SK-N-SH treated with all-trans-retinoic acid at 6 μM for 48 hours (cell line): ENCODE data around the gene DYNLRB1.

Experiments used
- CSDC2 ChIP-seq: fragments of 250-450 bp; sonication (Bioruptor Pico); IDR thresholded peaks from 2 replicates; pipeline ENCODE4 v1.5.0; 2020; ENCODE audit warnings: mild to moderate bottlenecking, moderate library complexity
- OSR1 ChIP-seq: fragments of 250-450 bp; sonication (Bioruptor Pico); IDR thresholded peaks from 2 replicates; pipeline ENCODE4 v1.8.0; 2022; ENCODE audit warnings: moderate library complexity, mild to moderate bottlenecking, inconsistent platforms
- TCF4 ChIP-seq: fragments of 250-450 bp; sonication (Bioruptor Pico); IDR thresholded peaks from 2 replicates; pipeline ENCODE4 v1.8.0; 2021; ENCODE audit warnings: mild to moderate bottlenecking, moderate library complexity, borderline replicate concordance
- TOX ChIP-seq: fragments of 250-450 bp; sonication (Bioruptor Pico); IDR thresholded peaks from 2 replicates; pipeline ENCODE4 v1.8.0; 2021; ENCODE audit warnings: mild to moderate bottlenecking, moderate library complexity, borderline replicate concordance
- ZNF70 ChIP-seq: fragments of 450-650 bp; formaldehyde crosslinking; IDR thresholded peaks from 2 replicates; pipeline ENCODE4 v1.5.0; 2020; ENCODE audit warnings: mild to moderate bottlenecking, moderate library complexity
- TF ChIP-seq, protein P1 (sequence below): fragments of 250-450 bp; sonication (Bioruptor Pico); IDR thresholded peaks from 2 replicates; pipeline ENCODE4 v1.5.1; 2021; ENCODE audit warnings: mild to moderate bottlenecking, moderate library complexity
- TF ChIP-seq, protein P2 (sequence below): fragments of 250-450 bp; sonication (Bioruptor Pico); IDR thresholded peaks from 2 replicates; pipeline ENCODE4 v1.5.1; 2020; ENCODE audit warnings: low read depth, mild to moderate bottlenecking, moderate library complexity
- TF ChIP-seq, protein P3 (sequence below): fragments of 250-450 bp; sonication (Bioruptor Pico); IDR thresholded peaks from 2 replicates; pipeline ENCODE4 v1.5.0; 2020; ENCODE audit warnings: mild to moderate bottlenecking, moderate library complexity
- TF ChIP-seq, protein P4 (sequence below): fragments of 250-450 bp; sonication (Bioruptor Pico); IDR thresholded peaks from 2 replicates; pipeline ENCODE4 v1.8.0; 2020; ENCODE audit warnings: mild to moderate bottlenecking, moderate library complexity, borderline replicate concordance

DNA sequence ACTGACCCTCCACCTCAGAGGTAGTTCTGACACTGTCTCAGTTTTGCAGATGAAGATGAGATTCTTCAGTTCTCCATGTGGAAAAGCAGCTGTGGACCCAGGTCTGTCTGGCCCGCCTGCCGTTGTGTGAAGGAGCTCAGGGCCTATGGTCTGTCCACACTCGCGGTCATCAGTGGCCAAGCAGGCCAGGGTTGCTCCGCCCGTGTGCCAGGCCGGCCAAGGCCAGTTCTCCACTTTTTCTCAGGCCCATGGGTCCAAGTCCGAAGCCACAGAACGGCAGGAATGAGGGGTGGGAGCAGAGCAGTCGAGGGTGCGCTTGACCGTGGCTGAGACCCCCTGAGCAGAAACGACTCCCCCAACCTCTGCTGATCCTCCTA is 33.7 kb downstream of the DYNLRB1 start:
- TF ChIP-seq OSR1 (no peak), CSDC2 (CRISPR knock-in tag) (no peak), TCF4 (CRISPR knock-in tag) (no peak), TOX (no peak), ZNF70 (CRISPR knock-in tag) (no peak)
- TF ChIP-seq, protein P1, sequence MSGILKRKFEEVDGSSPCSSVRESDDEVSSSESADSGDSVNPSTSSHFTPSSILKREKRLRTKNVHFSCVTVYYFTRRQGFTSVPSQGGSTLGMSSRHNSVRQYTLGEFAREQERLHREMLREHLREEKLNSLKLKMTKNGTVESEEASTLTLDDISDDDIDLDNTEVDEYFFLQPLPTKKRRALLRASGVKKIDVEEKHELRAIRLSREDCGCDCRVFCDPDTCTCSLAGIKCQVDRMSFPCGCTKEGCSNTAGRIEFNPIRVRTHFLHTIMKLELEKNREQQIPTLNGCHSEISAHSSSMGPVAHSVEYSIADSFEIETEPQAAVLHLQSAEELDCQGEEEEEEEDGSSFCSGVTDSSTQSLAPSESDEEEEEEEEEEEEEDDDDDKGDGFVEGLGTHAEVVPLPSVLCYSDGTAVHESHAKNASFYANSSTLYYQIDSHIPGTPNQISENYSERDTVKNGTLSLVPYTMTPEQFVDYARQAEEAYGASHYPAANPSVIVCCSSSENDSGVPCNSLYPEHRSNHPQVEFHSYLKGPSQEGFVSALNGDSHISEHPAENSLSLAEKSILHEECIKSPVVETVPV (CRISPR knock-in tag): no peak
- TF ChIP-seq, protein P2, sequence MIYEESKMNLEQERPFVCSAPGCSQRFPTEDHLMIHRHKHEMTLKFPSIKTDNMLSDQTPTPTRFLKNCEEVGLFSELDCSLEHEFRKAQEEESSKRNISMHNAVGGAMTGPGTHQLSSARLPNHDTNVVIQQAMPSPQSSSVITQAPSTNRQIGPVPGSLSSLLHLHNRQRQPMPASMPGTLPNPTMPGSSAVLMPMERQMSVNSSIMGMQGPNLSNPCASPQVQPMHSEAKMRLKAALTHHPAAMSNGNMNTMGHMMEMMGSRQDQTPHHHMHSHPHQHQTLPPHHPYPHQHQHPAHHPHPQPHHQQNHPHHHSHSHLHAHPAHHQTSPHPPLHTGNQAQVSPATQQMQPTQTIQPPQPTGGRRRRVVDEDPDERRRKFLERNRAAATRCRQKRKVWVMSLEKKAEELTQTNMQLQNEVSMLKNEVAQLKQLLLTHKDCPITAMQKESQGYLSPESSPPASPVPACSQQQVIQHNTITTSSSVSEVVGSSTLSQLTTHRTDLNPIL: no peak
- TF ChIP-seq, protein P3, sequence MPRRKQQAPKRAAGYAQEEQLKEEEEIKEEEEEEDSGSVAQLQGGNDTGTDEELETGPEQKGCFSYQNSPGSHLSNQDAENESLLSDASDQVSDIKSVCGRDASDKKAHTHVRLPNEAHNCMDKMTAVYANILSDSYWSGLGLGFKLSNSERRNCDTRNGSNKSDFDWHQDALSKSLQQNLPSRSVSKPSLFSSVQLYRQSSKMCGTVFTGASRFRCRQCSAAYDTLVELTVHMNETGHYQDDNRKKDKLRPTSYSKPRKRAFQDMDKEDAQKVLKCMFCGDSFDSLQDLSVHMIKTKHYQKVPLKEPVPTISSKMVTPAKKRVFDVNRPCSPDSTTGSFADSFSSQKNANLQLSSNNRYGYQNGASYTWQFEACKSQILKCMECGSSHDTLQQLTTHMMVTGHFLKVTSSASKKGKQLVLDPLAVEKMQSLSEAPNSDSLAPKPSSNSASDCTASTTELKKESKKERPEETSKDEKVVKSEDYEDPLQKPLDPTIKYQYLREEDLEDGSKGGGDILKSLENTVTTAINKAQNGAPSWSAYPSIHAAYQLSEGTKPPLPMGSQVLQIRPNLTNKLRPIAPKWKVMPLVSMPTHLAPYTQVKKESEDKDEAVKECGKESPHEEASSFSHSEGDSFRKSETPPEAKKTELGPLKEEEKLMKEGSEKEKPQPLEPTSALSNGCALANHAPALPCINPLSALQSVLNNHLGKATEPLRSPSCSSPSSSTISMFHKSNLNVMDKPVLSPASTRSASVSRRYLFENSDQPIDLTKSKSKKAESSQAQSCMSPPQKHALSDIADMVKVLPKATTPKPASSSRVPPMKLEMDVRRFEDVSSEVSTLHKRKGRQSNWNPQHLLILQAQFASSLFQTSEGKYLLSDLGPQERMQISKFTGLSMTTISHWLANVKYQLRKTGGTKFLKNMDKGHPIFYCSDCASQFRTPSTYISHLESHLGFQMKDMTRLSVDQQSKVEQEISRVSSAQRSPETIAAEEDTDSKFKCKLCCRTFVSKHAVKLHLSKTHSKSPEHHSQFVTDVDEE (CRISPR knock-in tag): no peak
- TF ChIP-seq, protein P4, sequence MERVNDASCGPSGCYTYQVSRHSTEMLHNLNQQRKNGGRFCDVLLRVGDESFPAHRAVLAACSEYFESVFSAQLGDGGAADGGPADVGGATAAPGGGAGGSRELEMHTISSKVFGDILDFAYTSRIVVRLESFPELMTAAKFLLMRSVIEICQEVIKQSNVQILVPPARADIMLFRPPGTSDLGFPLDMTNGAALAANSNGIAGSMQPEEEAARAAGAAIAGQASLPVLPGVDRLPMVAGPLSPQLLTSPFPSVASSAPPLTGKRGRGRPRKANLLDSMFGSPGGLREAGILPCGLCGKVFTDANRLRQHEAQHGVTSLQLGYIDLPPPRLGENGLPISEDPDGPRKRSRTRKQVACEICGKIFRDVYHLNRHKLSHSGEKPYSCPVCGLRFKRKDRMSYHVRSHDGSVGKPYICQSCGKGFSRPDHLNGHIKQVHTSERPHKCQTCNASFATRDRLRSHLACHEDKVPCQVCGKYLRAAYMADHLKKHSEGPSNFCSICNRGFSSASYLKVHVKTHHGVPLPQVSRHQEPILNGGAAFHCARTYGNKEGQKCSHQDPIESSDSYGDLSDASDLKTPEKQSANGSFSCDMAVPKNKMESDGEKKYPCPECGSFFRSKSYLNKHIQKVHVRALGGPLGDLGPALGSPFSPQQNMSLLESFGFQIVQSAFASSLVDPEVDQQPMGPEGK (CRISPR knock-in tag): no peak
